GM23248 (cell line): ENCODE results near the gene TUBGCP6. TPM values are rescaled to one million over a fixed set of nuclear protein-coding genes. Genes with fewer than 3 reads are reported as not detected.

Source experiments
- DNase-seq: peaks from one replicate; pipeline ENCODE4 v3.0.0-alpha.2; 2015
- H2AFZ ChIP-seq: fragments of 200-600 bp; sonication (generic); 2 replicates; pipeline ENCODE4 v1.6.1; 2016; ENCODE audit warnings: antibody characterized with exemption
- H3F3A ChIP-seq: fragments of 200-600 bp; sonication (generic); 2 replicates; pipeline ENCODE4 v1.6.1; 2016; ENCODE audit warnings: mild to moderate bottlenecking, antibody characterized with exemption, mixed run types; ENCODE audit not compliant: insufficient read depth
- H3K27ac ChIP-seq: fragments of 200-600 bp; sonication (generic); 2 replicates; pipeline ENCODE4 v1.5.1; 2016; ENCODE audit warnings: mild to moderate bottlenecking
- H3K27me3 ChIP-seq: fragments of 200-600 bp; sonication (generic); replicated peaks from 2 replicates; pipeline ENCODE4 v1.6.1; 2016; ENCODE audit warnings: mild to moderate bottlenecking; ENCODE audit not compliant: insufficient read depth
- H3K36me3 ChIP-seq: fragments of 200-600 bp; sonication (generic); 2 replicates; pipeline ENCODE4 v1.6.1; 2016; ENCODE audit warnings: low read depth, mild to moderate bottlenecking
- H3K4me1 ChIP-seq: fragments of 200-600 bp; sonication (generic); 2 replicates; pipeline ENCODE4 v1.6.1; 2016; ENCODE audit warnings: mild to moderate bottlenecking; ENCODE audit not compliant: insufficient read depth
- H3K4me2 ChIP-seq: fragments of 200-600 bp; sonication (generic); one replicate; pipeline ENCODE4 v1.6.1; 2016; ENCODE audit warnings: mild to moderate bottlenecking; ENCODE audit not compliant: unreplicated experiment
- H3K4me3 ChIP-seq: fragments of 200-600 bp; sonication (generic); 2 replicates; pipeline ENCODE4 v1.5.1; 2016; ENCODE audit warnings: mild to moderate bottlenecking
- H3K79me2 ChIP-seq: fragments of 200-600 bp; sonication (generic); 2 replicates; pipeline ENCODE4 v1.6.1; 2016; ENCODE audit warnings: mild to moderate bottlenecking; ENCODE audit not compliant: insufficient read depth
- H3K9ac ChIP-seq: fragments of 200-600 bp; sonication (generic); 2 replicates; pipeline ENCODE4 v1.6.1; 2016; ENCODE audit warnings: mild to moderate bottlenecking
- H3K9me2 ChIP-seq: fragments of 200-600 bp; sonication (generic); 2 replicates; pipeline ENCODE4 v1.6.1; 2016; ENCODE audit warnings: mixed run types, mild to moderate bottlenecking, moderate library complexity; ENCODE audit not compliant: insufficient read depth
- H3K9me3 ChIP-seq: fragments of 200-600 bp; sonication (generic); one replicate; pipeline ENCODE4 v1.6.1; 2017; ENCODE audit warnings: low read depth
- H4K20me1 ChIP-seq: fragments of 200-600 bp; sonication (generic); 2 replicates; pipeline ENCODE4 v1.6.0; 2016; ENCODE audit not compliant: insufficient read depth
- EZH2 ChIP-seq: fragments of 200-600 bp; sonication (generic); IDR thresholded peaks from 2 replicates; pipeline ENCODE4 v1.6.1; 2018; ENCODE audit warnings: antibody characterized with exemption, mild to moderate bottlenecking; ENCODE audit not compliant: insufficient read depth, poor library complexity, severe bottlenecking
- EZH2phosphoT487 ChIP-seq: fragments of 200-600 bp; sonication (generic); IDR thresholded peaks from 2 replicates; pipeline ENCODE4 v1.6.1; 2018; ENCODE audit warnings: antibody characterized with exemption, moderate library complexity, mild to moderate bottlenecking, low read depth; ENCODE audit not compliant: insufficient read depth
- WGBS, 2 experiments: methylation state at CpG; one replicate each; pipeline ENCODE4 v1.1.6; 2015 to 2017; ENCODE audit warnings: low lambda C conversion rate in 2 of 2, low coverage in 1 of 2; ENCODE audit errors: missing lambda C conversion rate in 2 of 2; 5-methylcytosine and 5-hydroxymethylcytosine counted together
- in situ Hi-C: fragments of 300-500 bp; cut with MboI; formaldehyde crosslinking; loops from 2 replicates; pipeline ENCODE4 v1.15.0; 2020
- polyA plus RNA-seq: library from polyadenylated mRNA; unstranded; fragments of >200 nt; fragmentation: Nextera tagmentation; extraction: Ambion mirVana; gene quantifications from 2 replicates; pipeline ENCODE4 v1.2.1, GENCODE V29; 2016
- total RNA-seq: library from RNA; depleted of rRNA; stranded (reverse); fragments of >200 nt; shearing (Covaris generic); gene quantifications from 2 replicates; pipeline ENCODE4 v1.2.3, GENCODE V29; 2014

TUBGCP6 gene
- total and polyA plus RNA-seq, 2 experiments from 2014 or later, result 16.6 to 32.0 TPM

GRCh38 chr22:50251477-50252081 is 6.8 kb upstream of the TUBGCP6 start:
- peak overlapping the region; percentile 80 for H3K4me2 ChIP-seq
- H3K27me3 ChIP-seq, result no peaks in the 10 kb centered on the region
- H3K9me2 ChIP-seq, result no peaks in the 10 kb centered on the region
- H3F3A ChIP-seq, result no peaks in the 10 kb centered on the region
- H3K79me2 ChIP-seq, result peaks cover 25% of the 10 kb centered on the region; the same call in 1 of the 2 replicates
- peak overlapping the region; percentile 80 for H3K4me3 ChIP-seq
- TF ChIP-seq EZH2phosphoT487, result no peak
- no peaks in the 10 kb centered on the region for H3K9me3 ChIP-seq
- peak overlapping the region; percentile 81 for H3K9ac ChIP-seq
- H3K36me3 ChIP-seq, result no peaks in the 10 kb centered on the region
- H3K27ac ChIP-seq, result no peak overlapping the region
- H2AFZ ChIP-seq, result no peak overlapping the region
- WGBS, 2 experiments, result 10 to 11% methylated on average over 29 to 33 of the region's 36 CpGs
- H3K4me1 ChIP-seq, result peaks cover 7% of the 10 kb centered on the region; the same call in 1 of the 2 replicates
- in situ Hi-C loops, result no loop called here
- no peak for DNase-seq
- no peaks in the 10 kb centered on the region for H4K20me1 ChIP-seq

GRCh38 chr22:50250555-50251476 is 6.0 kb upstream of the TUBGCP6 start, which contains the start of gene HDAC10:
Gene HDAC10 (minus strand): TSS chr22:50251265. CDS start chr22:50251032, 233 bp downstream.
- H3F3A ChIP-seq, result no peaks in the 10 kb centered on the region

GRCh38 chr22:50250249-50250554 is 5.4 kb upstream of the TUBGCP6 start:
- no peaks in the 10 kb centered on the region for H4K20me1 ChIP-seq
- H3K27ac ChIP-seq, result no peak overlapping the region
- in situ Hi-C loops, result no loop called here
- H3K4me3 ChIP-seq, result peak overlapping the region; percentile 80
- H3K36me3 ChIP-seq, result no peaks in the 10 kb centered on the region
- no peak for TF ChIP-seq EZH2
- no peak for TF ChIP-seq EZH2phosphoT487
- no peaks in the 10 kb centered on the region for H3F3A ChIP-seq
- H3K4me1 ChIP-seq, result peaks cover 7% of the 10 kb centered on the region; the same call in 1 of the 2 replicates
- H3K27me3 ChIP-seq, result no peaks in the 10 kb centered on the region
- WGBS, 2 experiments, result 79 to 82% methylated on average over 11 of the region's 11 CpGs
- no peak for DNase-seq
- no peaks in the 10 kb centered on the region for H3K9me3 ChIP-seq
- no peak overlapping the region for H2AFZ ChIP-seq
- peaks cover 38% of the 10 kb centered on the region for H3K79me2 ChIP-seq
- H3K4me2 ChIP-seq, result peak overlapping the region; percentile 80
- no peaks in the 10 kb centered on the region for H3K9me2 ChIP-seq
- peak overlapping the region; percentile 81 for H3K9ac ChIP-seq

More at GRCh38 chr22:50250555-50251476, 6.0 kb upstream of the TUBGCP6 start, which contains the start of gene HDAC10:
- no peak for TF ChIP-seq EZH2
- no peak for TF ChIP-seq EZH2phosphoT487
- DNase-seq, result peak; percentile 94
- Histone ChIP-seq H3K36me3 (no peaks in the 10 kb centered on the region), H3K4me1 (peaks cover 7% of the 10 kb centered on the region; the same call in 1 of the 2 replicates), H4K20me1 (no peaks in the 10 kb centered on the region), H3K9ac (peak within 1 kb of the TSS; percentile 81), H3K27ac (peak within 1 kb of the TSS; percentile 37), H3K9me3 (no peaks in the 10 kb centered on the region), H3K27me3 (no peaks in the 10 kb centered on the region), H3K4me3 (peak within 1 kb of the TSS; percentile 80), H2AFZ (peak within 1 kb of the TSS; percentile 52), H3K79me2 (peaks cover 32% of the 10 kb centered on the region), H3K9me2 (no peaks in the 10 kb centered on the region), H3K4me2 (peak within 1 kb of the TSS; percentile 80)
- 0 to 3% methylated on average over 43 to 58 of the region's 81 CpGs for WGBS, 2 experiments
- in situ Hi-C loops, result no loop called here

- peak overlapping the region; percentile 80 for H3K4me2 ChIP-seq
- in situ Hi-C loops, result no loop called here
Observed at GRCh38 chr22:50249341-50250248, 4.8 kb upstream of the TUBGCP6 start.

More at GRCh38 chr22:50249341-50250248, 4.8 kb upstream of the TUBGCP6 start:
- H4K20me1 ChIP-seq, result no peaks in the 10 kb centered on the region
- H3K9me3 ChIP-seq, result no peaks in the 10 kb centered on the region
- no peak overlapping the region for H3K27ac ChIP-seq
- H3K9ac ChIP-seq, result peak overlapping the region; percentile 81; the same call in 1 of the 2 replicates
- H3K27me3 ChIP-seq, result no peaks in the 10 kb centered on the region
- no peaks in the 10 kb centered on the region for H3K36me3 ChIP-seq
- TF ChIP-seq EZH2phosphoT487 (no peak), EZH2 (no peak)
- 80 to 81% methylated on average over 29 to 32 of the region's 32 CpGs for WGBS, 2 experiments
- no peak for DNase-seq
- H3K9me2 ChIP-seq, result no peaks in the 10 kb centered on the region
- no peak overlapping the region for H2AFZ ChIP-seq
- H3K4me1 ChIP-seq, result peaks cover 7% of the 10 kb centered on the region; the same call in 1 of the 2 replicates
- H3K4me3 ChIP-seq, result peak overlapping the region; percentile 80
- peaks cover 40% of the 10 kb centered on the region for H3K79me2 ChIP-seq
- H3F3A ChIP-seq, result no peaks in the 10 kb centered on the region
